GM10266 (cell line): Measurements from ENCODE around the gene SH3BP4.

Experiments used
- DNase-seq: peaks from one replicate; pipeline ENCODE4 v3.0.0; 2012; ENCODE audit errors: extremely low spot score
- CTCF ChIP-seq: IDR thresholded peaks from 2 replicates; pipeline ENCODE4 v1.5.1; 2012; ENCODE audit warnings: mild to moderate bottlenecking, low read depth; ENCODE audit not compliant: control insufficient read depth, insufficient read depth; ENCODE audit errors: missing control alignments

Gene SH3BP4

GRCh38 chr2:235005603-235006259 lies 53.9 kb downstream of the SH3BP4 start:
- no peak for TF ChIP-seq CTCF
- DNase-seq = no peak

- TF ChIP-seq CTCF = no peak
- DNase-seq = no peak
Measured at GRCh38 chr2:235006461-235006860, 54.6 kb downstream of the SH3BP4 start.

- no peak for TF ChIP-seq CTCF
- no peak for DNase-seq
Measured at GRCh38 chr2:235006986-235007385, 55.2 kb downstream of the SH3BP4 start.

GRCh38 chr2:235007664-235008457 lies 56.0 kb downstream of the SH3BP4 start:
- no peak for TF ChIP-seq CTCF
- no peak for DNase-seq

- no peak for TF ChIP-seq CTCF
- no peak for DNase-seq
Measured at GRCh38 chr2:235008584-235009044, 56.8 kb downstream of the SH3BP4 start.

- no peak for DNase-seq
- TF ChIP-seq CTCF = no peak
Measured at GRCh38 chr2:235009081-235009480, 57.3 kb downstream of the SH3BP4 start.
